HG03342 (cell line): Measurements from ENCODE around the gene KANSL1.

Experiments used
- ATAC-seq: cut with Tn5 transposase; IDR thresholded peaks from one replicate; pipeline ENCODE4 v1.9.1; 2021; ENCODE audit warnings: mild to moderate bottlenecking, moderate library complexity; ENCODE audit not compliant: unreplicated experiment

KANSL1 gene

DNA sequence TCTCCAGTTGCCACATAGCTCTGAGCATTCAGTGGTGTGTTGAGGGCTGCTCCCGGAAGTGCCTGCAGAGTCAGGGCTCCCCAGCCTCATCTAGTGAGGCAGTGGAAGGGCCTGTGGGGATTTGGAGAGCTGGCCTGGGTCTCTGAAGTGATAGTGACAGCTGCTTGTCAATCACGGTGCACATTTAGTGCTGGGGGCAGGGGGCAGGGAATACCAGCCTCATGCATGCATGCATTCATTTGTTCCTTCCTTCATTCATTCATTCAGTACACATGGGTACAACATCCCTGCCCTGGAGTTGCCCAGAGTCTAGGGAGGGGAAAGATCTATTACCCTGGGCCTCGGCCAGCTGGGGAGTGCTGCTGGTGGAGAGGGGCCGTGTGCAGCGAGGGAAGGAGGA, 205.5 kb downstream of the KANSL1 start:
- no peak for ATAC-seq

DNA sequence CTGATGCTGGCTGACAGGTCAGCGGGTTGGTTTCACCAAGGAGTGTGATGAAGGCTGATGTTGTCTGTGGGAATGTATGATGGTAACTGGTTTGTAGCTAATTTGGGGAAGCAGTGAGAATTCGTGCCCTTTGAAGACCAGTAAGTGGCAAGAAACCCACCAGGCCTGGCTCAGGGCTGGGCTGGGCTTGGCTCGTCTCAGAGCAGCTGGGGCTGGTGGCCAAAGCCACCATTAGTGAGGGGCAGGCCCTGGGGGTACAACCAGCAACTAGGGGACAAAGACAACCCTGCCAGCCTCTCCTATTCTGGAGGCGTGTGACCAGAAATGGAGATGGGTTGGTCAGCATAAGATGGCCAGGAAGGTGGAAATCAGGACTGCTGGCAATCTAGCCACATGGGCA, 207.2 kb downstream of the KANSL1 start:
- ATAC-seq = no peak

DNA sequence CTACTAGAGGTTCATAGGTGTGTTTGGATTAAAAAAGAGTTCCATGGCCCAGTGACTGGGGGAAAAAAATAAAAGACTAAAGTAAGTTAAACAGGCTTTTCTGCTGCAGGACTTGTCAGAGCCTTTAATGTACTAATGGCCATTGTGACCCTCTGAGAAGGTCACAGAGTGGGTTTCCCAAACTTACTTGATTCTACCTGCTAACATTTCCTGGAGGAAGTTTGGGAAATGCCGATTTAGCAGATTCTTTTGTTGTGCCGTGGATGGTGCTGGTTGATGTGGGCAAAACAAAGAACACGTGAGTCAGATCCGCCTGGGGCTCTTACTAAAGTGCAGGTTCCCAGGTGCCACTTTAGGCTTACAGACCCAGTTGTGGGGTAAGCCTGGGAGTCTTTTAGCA, 207.8 kb downstream of the KANSL1 start:
- no peak for ATAC-seq

DNA sequence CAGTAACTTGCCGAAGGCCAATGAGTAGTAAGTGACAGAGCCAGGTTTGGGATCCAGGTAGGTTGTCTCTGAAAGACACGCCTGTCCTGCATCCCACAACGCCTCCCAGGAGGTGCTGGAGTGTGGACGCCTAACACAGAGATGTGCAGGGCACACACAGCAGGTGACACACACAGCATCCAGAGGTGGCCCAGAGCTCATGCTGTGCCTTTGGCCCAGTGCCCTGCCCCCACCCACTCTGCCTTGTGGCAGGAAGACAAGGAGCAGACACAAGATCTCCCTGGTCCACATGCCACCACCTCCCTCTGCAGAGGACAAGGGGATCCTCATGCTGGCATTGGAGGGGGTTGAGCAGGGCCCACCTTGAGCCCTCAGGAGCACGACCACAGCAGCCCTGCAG, 208.9 kb downstream of the KANSL1 start:
- no peak for ATAC-seq

DNA sequence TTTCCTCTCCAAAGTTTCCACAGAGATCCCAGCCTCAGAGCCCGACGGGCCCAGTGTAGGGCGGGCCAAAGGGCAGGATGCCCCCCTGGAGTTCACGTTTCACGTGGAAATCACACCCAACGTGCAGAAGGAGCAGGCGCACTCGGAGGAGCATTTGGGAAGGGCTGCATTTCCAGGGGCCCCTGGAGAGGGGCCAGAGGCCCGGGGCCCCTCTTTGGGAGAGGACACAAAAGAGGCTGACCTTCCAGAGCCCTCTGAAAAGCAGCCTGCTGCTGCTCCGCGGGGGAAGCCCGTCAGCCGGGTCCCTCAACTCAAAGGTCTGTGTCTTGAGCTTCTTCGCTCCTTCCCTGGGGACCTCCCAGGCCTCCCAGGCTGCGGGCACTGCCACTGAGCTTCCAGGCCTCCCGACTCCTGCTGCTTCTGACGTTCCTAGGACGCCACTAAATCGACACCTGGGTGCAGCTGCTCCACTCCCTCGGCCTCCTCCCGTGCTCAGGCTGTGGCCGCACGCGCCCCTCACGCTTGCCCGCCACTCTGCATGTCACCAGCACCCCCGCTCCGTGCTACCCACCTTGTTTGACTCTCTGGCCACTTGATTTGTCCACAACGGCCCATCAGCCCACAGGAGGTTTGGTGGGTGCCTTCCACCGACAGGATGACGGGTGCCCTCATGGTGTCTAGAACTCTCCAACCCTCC, 209.5 kb downstream of the KANSL1 start:
- ATAC-seq = no peak

DNA sequence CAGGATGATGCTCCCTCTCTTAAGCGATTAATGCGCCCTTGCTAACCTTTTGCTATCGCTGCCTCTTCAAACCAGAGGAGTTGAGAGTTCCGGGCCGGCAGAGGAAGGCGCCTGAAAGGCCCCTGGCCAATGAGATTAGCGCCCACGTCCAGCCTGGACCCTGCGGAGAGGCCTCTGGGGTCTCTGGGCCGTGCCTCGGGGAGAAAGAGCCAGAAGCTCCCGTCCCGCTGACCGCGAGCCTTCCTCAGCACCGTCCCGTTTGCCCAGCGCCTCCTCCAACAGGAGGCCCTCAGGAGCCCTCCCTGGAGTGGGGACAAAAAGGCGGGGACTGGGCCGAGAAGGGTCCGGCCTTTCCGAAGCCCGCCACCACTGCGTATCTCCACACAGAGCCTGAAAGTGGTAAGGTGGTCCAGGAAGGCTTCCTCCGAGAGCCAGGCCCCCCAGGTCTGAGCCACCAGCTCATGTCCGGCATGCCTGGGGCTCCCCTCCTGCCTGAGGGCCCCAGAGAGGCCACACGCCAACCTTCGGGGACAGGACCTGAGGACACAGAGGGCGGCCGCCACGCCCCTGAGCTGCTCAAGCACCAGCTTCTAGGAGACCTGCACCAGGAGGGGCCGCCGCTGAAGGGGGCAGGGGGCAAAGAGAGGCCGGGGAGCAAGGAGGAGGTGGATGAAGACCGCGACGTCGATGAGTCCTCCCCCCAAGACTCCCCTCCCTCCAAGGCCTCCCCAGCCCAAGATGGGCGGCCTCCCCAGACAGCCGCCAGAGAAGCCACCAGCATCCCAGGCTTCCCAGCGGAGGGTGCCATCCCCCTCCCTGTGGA, 210.2 kb downstream of the KANSL1 start:
- ATAC-seq = no peak

DNA sequence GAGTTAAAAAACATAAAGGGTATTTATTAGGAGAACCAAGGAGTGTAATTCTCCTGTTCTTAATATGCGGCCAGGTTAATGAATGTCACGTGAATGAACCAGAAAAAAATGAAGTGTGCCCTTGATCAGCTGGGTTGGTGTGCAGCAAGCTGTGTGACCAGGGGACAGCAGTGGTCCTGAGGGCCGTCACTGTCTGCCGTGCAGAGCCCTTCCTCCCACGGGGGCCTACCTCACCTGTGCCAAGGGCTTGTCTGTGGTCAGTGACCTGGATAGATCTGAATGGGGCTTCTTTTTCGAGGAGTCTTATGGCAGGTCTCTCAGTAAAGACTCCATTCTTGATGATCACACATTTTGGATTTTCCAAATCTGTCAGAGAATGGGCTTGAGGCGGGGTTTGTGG, 211.9 kb downstream of the KANSL1 start:
- ATAC-seq = no peak

DNA sequence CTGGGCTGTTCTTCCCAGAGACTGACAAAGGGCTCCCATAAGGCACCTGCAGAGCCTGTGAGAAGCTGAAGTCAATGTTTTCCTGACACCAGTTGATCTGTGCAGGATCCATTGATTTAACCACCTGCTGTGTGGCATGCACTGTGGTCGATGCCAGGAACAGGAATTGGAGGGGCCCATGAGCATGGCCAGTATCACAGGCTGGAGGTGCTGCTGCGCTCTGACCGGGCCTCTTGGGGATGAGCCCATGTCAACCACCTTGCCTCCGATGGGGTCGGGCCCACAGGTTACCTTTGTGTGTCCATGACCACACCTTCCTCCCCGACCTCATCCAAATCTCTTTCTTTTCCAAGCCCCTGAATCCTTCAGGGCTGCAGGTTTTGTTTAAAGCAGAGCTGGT, 212.4 kb downstream of the KANSL1 start:
- ATAC-seq = no peak
